WTC11 (cell line): ENCODE measurements around the gene TRAPPC13. TPM values are rescaled to one million over a fixed set of nuclear protein-coding genes. Genes with fewer than 3 reads are reported as not detected.

ENCODE experiments used
- ATAC-seq: fragments of 200-7000 bp; cut with Tn5 transposase; 2 replicates; pipeline ENCODE4 v1.10.0; 2021; ENCODE audit warnings: mild to moderate bottlenecking, moderate library complexity
- CTCF ChIA-PET: fragments of 300-600 bp; sonication (Branson Sonifier 250); formaldehyde crosslinking; loops from one replicate; lab custom pipeline; 2021; ENCODE audit warnings: antibody characterized with exemption; lab: Charles Lee
- POLR2A ChIA-PET: fragments of 350-600 bp; sonication (Branson Sonifier 250); formaldehyde crosslinking; loops from one replicate; lab custom pipeline; 2021; ENCODE audit warnings: antibody characterized with exemption; lab: Charles Lee
- DNase-seq: peaks from one replicate; pipeline ENCODE4 v3.0.0; 2021; ENCODE audit warnings: low spot score
- H3K27ac Mint-ChIP-seq: 2 replicates; pipeline ENCODE4 v1.8.0; 2021; ENCODE audit warnings: mixed read lengths
- H3K27me3 Mint-ChIP-seq: 2 replicates; pipeline ENCODE4 v1.8.0; 2021; ENCODE audit warnings: low read depth, mild to moderate bottlenecking, moderate library complexity, mixed read lengths
- H3K36me3 Mint-ChIP-seq: 2 replicates; pipeline ENCODE4 v1.8.0; 2021; ENCODE audit warnings: mixed read lengths
- H3K4me1 Mint-ChIP-seq: 2 replicates; pipeline ENCODE4 v1.8.0; 2022; ENCODE audit warnings: mixed read lengths
- H3K4me3 Mint-ChIP-seq: 2 replicates; pipeline ENCODE4 v1.8.0; 2021; ENCODE audit warnings: mild to moderate bottlenecking, moderate library complexity, mixed read lengths
- H3K9me3 Mint-ChIP-seq: 2 replicates; pipeline ENCODE4 v1.8.0; 2021; ENCODE audit warnings: mixed read lengths
- CREB1 ChIP-seq: sonication (generic); formaldehyde crosslinking; IDR thresholded peaks from 2 replicates; pipeline ENCODE4 v1.8.0; 2023; ENCODE audit warnings: mild to moderate bottlenecking, missing genetic modification reagents
- ETV6 ChIP-seq: sonication (generic); formaldehyde crosslinking; IDR thresholded peaks from 2 replicates; pipeline ENCODE4 v1.8.1; 2022; ENCODE audit warnings: mild to moderate bottlenecking, missing genetic modification reagents
- FOXJ3 ChIP-seq: sonication (generic); formaldehyde crosslinking; IDR thresholded peaks from 2 replicates; pipeline ENCODE4 v1.9.0; 2021; ENCODE audit warnings: missing genetic modification reagents, mild to moderate bottlenecking, borderline replicate concordance
- FOXK1 ChIP-seq: sonication (generic); formaldehyde crosslinking; IDR thresholded peaks from 2 replicates; pipeline ENCODE4 v1.8.0; 2022; ENCODE audit warnings: mild to moderate bottlenecking, moderate library complexity, missing genetic modification reagents
- KAT7 ChIP-seq: sonication (generic); formaldehyde crosslinking; IDR thresholded peaks from 2 replicates; pipeline ENCODE4 v1.8.1; 2023; ENCODE audit warnings: missing genetic modification reagents, mild to moderate bottlenecking, borderline replicate concordance
- NFYB ChIP-seq: sonication (generic); formaldehyde crosslinking; conservative IDR thresholded peaks from 2 replicates; pipeline ENCODE4 v1.8.0; 2022; ENCODE audit warnings: low read depth, missing genetic modification reagents
- PRRX2 ChIP-seq: fragments of 250-450 bp; sonication (Bioruptor Pico); IDR thresholded peaks from 2 replicates; pipeline ENCODE4 v1.8.0; 2021; ENCODE audit warnings: mild to moderate bottlenecking
- RELA ChIP-seq: sonication (generic); formaldehyde crosslinking; IDR thresholded peaks from 2 replicates; pipeline ENCODE4 v1.8.1; 2022; ENCODE audit warnings: missing genetic modification reagents, mild to moderate bottlenecking, borderline replicate concordance
- SMAD3 ChIP-seq: sonication (generic); formaldehyde crosslinking; IDR thresholded peaks from 2 replicates; pipeline ENCODE4 v1.8.0; 2022; ENCODE audit warnings: missing genetic modification reagents, mild to moderate bottlenecking, borderline replicate concordance
- ZNF263 ChIP-seq: sonication (generic); formaldehyde crosslinking; IDR thresholded peaks from 2 replicates; pipeline ENCODE4 v1.8.1; 2022; ENCODE audit warnings: low read depth, mild to moderate bottlenecking, moderate library complexity, missing genetic modification reagents
- total RNA-seq: library from RNA; stranded (reverse); gene quantifications from 3 replicates; pipeline ENCODE4 v1.2.3, GENCODE V29; 2021
- TF ChIP-seq, protein P1 (sequence below): sonication (generic); formaldehyde crosslinking; IDR thresholded peaks from 2 replicates; pipeline ENCODE4 v1.8.1; 2023; ENCODE audit warnings: mild to moderate bottlenecking, missing genetic modification reagents, borderline replicate concordance
- TF ChIP-seq, protein P2 (sequence below): sonication (generic); formaldehyde crosslinking; IDR thresholded peaks from 2 replicates; pipeline ENCODE4 v1.8.1; 2023; ENCODE audit warnings: mild to moderate bottlenecking, missing genetic modification reagents, moderate library complexity
- TF ChIP-seq, protein P3 (sequence below): sonication (generic); formaldehyde crosslinking; IDR thresholded peaks from 2 replicates; pipeline ENCODE4 v1.8.1; 2023; ENCODE audit warnings: mild to moderate bottlenecking, missing genetic modification reagents, moderate library complexity
- TF ChIP-seq, protein P4 (sequence below): fragments of 250-450 bp; sonication (Bioruptor Pico); IDR thresholded peaks from 2 replicates; pipeline ENCODE4 v1.9.0; 2021; ENCODE audit warnings: moderate library complexity, mild to moderate bottlenecking, inconsistent platforms, borderline replicate concordance
- TF ChIP-seq, protein P5 (sequence below): sonication (generic); formaldehyde crosslinking; IDR thresholded peaks from 2 replicates; pipeline ENCODE4 v1.8.1; 2023; ENCODE audit warnings: mild to moderate bottlenecking, missing genetic modification reagents
- TF ChIP-seq, protein P6 (sequence below): sonication (generic); formaldehyde crosslinking; IDR thresholded peaks from 2 replicates; pipeline ENCODE4 v1.8.1; 2022; ENCODE audit warnings: missing genetic modification reagents, borderline replicate concordance
- TF ChIP-seq, protein P7 (sequence below): sonication (generic); formaldehyde crosslinking; conservative IDR thresholded peaks from 2 replicates; pipeline ENCODE4 v1.8.1; 2022; ENCODE audit warnings: mild to moderate bottlenecking, missing genetic modification reagents
- TF ChIP-seq, protein P8 (sequence below): fragments of 250-450 bp; sonication (Bioruptor Pico); IDR thresholded peaks from 2 replicates; pipeline ENCODE4 v2.1.2; 2022; ENCODE audit warnings: mild to moderate bottlenecking, moderate library complexity
- TF ChIP-seq, protein P9 (sequence below): sonication (generic); formaldehyde crosslinking; IDR thresholded peaks from 2 replicates; pipeline ENCODE4 v1.8.0; 2022; ENCODE audit warnings: mild to moderate bottlenecking, missing genetic modification reagents
- TF ChIP-seq, protein P10 (sequence below): sonication (generic); formaldehyde crosslinking; IDR thresholded peaks from 2 replicates; pipeline ENCODE4 v1.8.1; 2022; ENCODE audit warnings: low read depth, missing genetic modification reagents, borderline replicate concordance

The TRAPPC13 gene
- total RNA-seq, 1 experiment from 2014 or later = 18.8 TPM

DNA sequence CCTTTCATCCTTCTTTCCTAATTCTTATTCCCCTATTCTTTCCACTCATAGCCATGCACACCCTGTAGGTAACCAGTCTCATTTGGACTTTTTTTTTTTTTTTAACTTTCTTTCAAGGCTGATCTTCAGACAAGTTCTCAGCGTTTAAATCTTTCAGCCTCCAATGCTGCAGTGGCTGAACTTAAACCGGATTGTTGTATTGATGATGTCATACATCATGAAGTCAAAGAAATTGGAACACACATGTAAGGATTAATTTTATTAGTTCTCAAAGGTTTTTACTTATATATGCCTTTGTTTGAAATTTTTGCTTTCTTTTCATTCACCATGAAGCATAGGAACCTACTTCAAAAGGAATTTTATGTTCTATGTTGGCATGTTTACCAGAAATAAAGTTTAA lies 22.1 kb downstream of the TRAPPC13 start:
- ATAC-seq = no peak

DNA sequence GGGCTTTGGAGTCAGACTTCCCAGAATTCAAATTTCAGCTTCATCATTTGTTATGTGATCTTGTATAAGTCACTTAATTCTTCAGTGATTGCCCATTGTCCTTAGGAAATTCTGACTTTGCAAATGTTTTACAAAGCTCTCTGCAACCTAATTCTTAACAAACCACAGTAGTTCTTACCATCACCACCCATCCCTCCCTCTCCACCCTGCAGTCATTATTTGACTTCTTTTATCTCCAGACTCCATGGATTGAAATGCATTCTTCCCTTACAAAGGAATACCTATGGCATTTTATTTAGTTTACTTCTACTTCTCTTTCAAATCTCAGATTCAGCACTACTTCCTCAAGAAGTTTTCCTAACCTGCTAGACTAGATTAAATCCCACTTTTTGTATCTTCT lies 23.1 kb downstream of the TRAPPC13 start:
- Mint-ChIP-seq H3K4me3 (no peak overlapping the region), H3K9me3 (no peaks in the 10 kb centered on the region), H3K27ac (peak overlapping the region; percentile 7; the same call in 1 of the 2 replicates), H3K4me1 (peaks cover 10% of the 10 kb centered on the region), H3K27me3 (no peaks in the 10 kb centered on the region), H3K36me3 (0 out of 2 replicates have a peak, but pooled peaks cover 3% of the 10 kb centered on the region)
- no peak for DNase-seq
- ChIA-PET POLR2A (no interaction called here), CTCF (interaction anchor here (1.1 kb wide), 1 partner anchor 9 kb away, joined by 4 read pairs; no protein-coding TSS in a partner anchor)
- ATAC-seq = peak; percentile 91
- TF ChIP-seq KAT7 (CRISPR knock-in tag) = no peak
- TF ChIP-seq, protein P1, sequence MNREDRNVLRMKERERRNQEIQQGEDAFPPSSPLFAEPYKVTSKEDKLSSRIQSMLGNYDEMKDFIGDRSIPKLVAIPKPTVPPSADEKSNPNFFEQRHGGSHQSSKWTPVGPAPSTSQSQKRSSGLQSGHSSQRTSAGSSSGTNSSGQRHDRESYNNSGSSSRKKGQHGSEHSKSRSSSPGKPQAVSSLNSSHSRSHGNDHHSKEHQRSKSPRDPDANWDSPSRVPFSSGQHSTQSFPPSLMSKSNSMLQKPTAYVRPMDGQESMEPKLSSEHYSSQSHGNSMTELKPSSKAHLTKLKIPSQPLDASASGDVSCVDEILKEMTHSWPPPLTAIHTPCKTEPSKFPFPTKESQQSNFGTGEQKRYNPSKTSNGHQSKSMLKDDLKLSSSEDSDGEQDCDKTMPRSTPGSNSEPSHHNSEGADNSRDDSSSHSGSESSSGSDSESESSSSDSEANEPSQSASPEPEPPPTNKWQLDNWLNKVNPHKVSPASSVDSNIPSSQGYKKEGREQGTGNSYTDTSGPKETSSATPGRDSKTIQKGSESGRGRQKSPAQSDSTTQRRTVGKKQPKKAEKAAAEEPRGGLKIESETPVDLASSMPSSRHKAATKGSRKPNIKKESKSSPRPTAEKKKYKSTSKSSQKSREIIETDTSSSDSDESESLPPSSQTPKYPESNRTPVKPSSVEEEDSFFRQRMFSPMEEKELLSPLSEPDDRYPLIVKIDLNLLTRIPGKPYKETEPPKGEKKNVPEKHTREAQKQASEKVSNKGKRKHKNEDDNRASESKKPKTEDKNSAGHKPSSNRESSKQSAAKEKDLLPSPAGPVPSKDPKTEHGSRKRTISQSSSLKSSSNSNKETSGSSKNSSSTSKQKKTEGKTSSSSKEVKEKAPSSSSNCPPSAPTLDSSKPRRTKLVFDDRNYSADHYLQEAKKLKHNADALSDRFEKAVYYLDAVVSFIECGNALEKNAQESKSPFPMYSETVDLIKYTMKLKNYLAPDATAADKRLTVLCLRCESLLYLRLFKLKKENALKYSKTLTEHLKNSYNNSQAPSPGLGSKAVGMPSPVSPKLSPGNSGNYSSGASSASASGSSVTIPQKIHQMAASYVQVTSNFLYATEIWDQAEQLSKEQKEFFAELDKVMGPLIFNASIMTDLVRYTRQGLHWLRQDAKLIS (CRISPR knock-in tag) = no peak
- TF ChIP-seq, protein P2, sequence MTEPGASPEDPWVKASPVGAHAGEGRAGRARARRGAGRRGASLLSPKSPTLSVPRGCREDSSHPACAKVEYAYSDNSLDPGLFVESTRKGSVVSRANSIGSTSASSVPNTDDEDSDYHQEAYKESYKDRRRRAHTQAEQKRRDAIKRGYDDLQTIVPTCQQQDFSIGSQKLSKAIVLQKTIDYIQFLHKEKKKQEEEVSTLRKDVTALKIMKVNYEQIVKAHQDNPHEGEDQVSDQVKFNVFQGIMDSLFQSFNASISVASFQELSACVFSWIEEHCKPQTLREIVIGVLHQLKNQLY (CRISPR knock-in tag) = no peak
- TF ChIP-seq, protein P3, sequence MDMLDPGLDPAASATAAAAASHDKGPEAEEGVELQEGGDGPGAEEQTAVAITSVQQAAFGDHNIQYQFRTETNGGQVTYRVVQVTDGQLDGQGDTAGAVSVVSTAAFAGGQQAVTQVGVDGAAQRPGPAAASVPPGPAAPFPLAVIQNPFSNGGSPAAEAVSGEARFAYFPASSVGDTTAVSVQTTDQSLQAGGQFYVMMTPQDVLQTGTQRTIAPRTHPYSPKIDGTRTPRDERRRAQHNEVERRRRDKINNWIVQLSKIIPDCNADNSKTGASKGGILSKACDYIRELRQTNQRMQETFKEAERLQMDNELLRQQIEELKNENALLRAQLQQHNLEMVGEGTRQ (CRISPR knock-in tag) = no peak
- TF ChIP-seq, protein P4, sequence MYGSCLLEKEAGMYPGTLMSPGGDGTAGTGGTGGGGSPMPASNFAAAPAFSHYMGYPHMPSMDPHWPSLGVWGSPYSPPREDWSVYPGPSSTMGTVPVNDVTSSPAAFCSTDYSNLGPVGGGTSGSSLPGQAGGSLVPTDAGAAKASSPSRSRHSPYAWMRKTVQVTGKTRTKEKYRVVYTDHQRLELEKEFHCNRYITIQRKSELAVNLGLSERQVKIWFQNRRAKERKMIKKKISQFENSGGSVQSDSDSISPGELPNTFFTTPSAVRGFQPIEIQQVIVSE (CRISPR knock-in tag) = no peak
- no peak for TF ChIP-seq CREB1 (CRISPR knock-in tag)
- TF ChIP-seq, protein P5, sequence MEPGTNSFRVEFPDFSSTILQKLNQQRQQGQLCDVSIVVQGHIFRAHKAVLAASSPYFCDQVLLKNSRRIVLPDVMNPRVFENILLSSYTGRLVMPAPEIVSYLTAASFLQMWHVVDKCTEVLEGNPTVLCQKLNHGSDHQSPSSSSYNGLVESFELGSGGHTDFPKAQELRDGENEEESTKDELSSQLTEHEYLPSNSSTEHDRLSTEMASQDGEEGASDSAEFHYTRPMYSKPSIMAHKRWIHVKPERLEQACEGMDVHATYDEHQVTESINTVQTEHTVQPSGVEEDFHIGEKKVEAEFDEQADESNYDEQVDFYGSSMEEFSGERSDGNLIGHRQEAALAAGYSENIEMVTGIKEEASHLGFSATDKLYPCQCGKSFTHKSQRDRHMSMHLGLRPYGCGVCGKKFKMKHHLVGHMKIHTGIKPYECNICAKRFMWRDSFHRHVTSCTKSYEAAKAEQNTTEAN (CRISPR knock-in tag) = no peak
- no peak for TF ChIP-seq SMAD3 (CRISPR knock-in tag)
- TF ChIP-seq PRRX2 (CRISPR knock-in tag) = no peak
- no peak for TF ChIP-seq ZNF263 (CRISPR knock-in tag)
- TF ChIP-seq, protein P6, sequence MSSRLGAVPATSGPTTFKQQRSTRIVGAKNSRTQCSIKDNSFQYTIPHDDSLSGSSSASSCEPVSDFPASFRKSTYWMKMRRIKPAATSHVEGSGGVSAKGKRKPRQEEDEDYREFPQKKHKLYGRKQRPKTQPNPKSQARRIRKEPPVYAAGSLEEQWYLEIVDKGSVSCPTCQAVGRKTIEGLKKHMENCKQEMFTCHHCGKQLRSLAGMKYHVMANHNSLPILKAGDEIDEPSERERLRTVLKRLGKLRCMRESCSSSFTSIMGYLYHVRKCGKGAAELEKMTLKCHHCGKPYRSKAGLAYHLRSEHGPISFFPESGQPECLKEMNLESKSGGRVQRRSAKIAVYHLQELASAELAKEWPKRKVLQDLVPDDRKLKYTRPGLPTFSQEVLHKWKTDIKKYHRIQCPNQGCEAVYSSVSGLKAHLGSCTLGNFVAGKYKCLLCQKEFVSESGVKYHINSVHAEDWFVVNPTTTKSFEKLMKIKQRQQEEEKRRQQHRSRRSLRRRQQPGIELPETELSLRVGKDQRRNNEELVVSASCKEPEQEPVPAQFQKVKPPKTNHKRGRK = no peak
- TF ChIP-seq, protein P7, sequence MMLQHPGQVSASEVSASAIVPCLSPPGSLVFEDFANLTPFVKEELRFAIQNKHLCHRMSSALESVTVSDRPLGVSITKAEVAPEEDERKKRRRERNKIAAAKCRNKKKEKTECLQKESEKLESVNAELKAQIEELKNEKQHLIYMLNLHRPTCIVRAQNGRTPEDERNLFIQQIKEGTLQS = no peak
- TF ChIP-seq FOXK1 (CRISPR knock-in tag) = no peak
- no peak for TF ChIP-seq RELA (CRISPR knock-in tag)
- TF ChIP-seq, protein P8, sequence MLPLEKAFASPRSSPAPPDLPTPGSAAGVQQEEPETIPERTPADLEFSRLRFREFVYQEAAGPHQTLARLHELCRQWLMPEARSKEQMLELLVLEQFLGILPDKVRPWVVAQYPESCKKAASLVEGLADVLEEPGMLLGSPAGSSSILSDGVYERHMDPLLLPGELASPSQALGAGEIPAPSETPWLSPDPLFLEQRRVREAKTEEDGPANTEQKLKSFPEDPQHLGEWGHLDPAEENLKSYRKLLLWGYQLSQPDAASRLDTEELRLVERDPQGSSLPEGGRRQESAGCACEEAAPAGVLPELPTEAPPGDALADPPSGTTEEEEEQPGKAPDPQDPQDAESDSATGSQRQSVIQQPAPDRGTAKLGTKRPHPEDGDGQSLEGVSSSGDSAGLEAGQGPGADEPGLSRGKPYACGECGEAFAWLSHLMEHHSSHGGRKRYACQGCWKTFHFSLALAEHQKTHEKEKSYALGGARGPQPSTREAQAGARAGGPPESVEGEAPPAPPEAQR (CRISPR knock-in tag) = no peak
- TF ChIP-seq NFYB (CRISPR knock-in tag) = no peak

More for the DNA sequence above, 22.1 kb downstream of the TRAPPC13 start:
- DNase-seq = no peak
- Mint-ChIP-seq H3K9me3 (no peaks in the 10 kb centered on the region), H3K4me1 (peaks cover 10% of the 10 kb centered on the region), H3K27ac (no peak overlapping the region; the same call in 1 of the 2 replicates), H3K27me3 (no peaks in the 10 kb centered on the region), H3K4me3 (no peak overlapping the region), H3K36me3 (0 out of 2 replicates have a peak, but pooled peaks cover 3% of the 10 kb centered on the region)
- ChIA-PET POLR2A (no interaction called here), CTCF (no interaction called here)
- TF ChIP-seq KAT7 (CRISPR knock-in tag) = no peak
- TF ChIP-seq ETV6 (CRISPR knock-in tag) = no peak
- TF ChIP-seq, protein P9, sequence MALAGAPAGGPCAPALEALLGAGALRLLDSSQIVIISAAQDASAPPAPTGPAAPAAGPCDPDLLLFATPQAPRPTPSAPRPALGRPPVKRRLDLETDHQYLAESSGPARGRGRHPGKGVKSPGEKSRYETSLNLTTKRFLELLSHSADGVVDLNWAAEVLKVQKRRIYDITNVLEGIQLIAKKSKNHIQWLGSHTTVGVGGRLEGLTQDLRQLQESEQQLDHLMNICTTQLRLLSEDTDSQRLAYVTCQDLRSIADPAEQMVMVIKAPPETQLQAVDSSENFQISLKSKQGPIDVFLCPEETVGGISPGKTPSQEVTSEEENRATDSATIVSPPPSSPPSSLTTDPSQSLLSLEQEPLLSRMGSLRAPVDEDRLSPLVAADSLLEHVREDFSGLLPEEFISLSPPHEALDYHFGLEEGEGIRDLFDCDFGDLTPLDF (CRISPR knock-in tag) = no peak
- TF ChIP-seq, protein P10, sequence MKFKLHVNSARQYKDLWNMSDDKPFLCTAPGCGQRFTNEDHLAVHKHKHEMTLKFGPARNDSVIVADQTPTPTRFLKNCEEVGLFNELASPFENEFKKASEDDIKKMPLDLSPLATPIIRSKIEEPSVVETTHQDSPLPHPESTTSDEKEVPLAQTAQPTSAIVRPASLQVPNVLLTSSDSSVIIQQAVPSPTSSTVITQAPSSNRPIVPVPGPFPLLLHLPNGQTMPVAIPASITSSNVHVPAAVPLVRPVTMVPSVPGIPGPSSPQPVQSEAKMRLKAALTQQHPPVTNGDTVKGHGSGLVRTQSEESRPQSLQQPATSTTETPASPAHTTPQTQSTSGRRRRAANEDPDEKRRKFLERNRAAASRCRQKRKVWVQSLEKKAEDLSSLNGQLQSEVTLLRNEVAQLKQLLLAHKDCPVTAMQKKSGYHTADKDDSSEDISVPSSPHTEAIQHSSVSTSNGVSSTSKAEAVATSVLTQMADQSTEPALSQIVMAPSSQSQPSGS (CRISPR knock-in tag) = no peak
- no peak for TF ChIP-seq FOXJ3 (CRISPR knock-in tag)
